HUDEP-2 (cell line): ENCODE data around the gene KCNG4.
"Not testable (repeated sequence)": the region's sequence is repeated elsewhere in the genome, so short reads cannot be mapped to it uniquely, and the experiment has no call there.

Experiments
- DNase-seq, 76 experiments: peaks; one replicate each; lab custom pipeline; 2025; ENCODE audit not compliant: unreplicated experiment in 76 of 76; lab: John Stamatoyannopoulos, UW

Gene KCNG4

DNA sequence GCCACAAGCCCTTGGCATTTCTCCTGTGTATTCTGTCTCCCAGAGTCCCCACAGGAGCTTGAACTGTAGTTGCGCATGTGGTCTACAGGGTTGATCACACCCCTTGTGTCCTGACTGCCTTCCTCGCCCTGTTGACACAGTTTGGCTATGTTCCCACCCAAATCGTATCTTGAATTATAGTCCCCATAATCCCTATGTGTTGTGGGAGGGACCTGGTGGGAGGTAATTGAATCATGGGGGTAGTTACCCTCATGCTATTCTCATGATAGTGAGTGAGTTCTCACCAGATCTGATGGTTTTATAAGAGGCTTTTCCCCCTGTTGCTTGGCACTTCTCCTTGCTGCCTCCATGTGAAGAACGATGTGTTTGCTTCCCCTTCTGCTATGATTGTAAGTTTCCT, 27.7 kb downstream of the KCNG4 start:
- no peak for DNase-seq

DNA sequence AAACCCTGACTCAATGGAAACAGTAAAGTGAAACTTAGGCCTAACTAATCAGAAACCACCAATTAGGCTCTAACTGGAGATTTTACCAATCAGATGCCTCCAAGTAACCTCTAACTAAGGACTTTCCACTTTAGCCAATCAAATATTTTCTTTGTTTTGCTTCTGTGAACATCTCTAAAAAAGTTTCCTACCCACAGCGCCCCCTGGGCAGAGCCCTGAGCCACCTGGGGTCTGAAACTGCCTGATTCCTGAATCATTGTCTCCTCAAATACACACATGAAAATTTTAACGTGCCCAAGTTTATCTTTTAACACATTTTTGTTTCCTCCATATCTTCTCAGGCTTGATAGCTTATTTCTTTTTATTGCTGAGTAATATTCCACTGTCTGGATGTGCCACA, 29.8 kb downstream of the KCNG4 start:
- DNase-seq: peak in 2 of 76 experiments; percentile 11 to 18

GRCh38 chr16:84207879-84208278, 31.9 kb downstream of the KCNG4 start:
- no peak for DNase-seq

- no peak for DNase-seq
These were observed 32.6 kb downstream of the KCNG4 start for GRCh38 chr16:84207251-84207650.

DNA sequence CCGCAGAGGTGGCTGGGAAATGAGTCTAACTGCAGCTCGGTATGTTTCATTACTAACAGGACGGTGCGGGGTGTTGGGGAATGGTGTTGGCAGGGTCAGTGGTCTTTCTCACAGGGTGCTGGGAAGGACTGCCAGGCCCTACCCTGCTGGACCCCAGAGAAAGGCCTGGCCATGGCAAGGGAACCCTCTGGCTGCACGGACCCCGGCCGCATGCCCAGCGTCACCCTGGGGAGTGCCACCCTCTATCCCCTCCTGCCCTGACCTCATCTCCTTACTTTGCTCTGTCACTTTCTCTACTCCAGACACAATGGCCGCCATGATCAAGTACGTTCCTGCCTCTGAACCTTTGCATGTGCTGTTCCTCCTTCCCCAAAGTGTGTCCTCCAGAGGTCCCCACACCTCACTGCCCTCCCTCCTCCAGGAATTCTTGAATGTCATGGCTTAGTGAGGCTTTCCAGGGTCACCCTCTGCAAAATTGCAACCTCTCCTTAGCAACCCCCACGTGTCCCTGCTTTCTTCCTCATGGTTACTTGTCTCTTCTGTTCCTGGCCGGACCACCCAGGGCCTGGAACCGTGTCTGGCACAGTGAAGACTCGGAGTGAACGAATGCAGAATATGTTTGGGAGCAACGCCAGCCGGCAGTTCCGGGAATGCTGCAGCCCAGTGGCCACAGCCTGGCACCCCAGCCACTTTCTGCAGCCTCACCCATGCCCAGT, 33.7 kb downstream of the KCNG4 start:
- no peak for DNase-seq

DNA sequence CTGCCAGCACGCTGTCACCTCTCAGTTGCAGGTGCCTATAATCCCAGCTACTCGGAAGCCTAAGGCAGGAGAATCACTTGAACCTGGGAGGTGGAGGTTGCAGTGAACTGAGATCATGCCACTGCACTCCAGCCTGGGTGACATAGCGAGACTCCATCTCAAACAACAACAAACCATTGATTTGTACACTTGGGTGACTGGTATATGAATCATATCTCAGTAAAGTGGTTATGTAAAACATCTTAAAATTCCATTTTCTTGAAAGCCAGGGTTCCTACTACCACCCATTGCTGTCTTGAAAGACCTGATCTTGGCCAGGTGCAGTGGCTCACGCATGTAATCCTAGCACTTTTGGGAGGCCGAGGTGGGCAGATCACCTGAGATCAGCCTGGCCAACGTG, 34.7 kb downstream of the KCNG4 start:
- not testable (repeated sequence) for DNase-seq

GRCh38 chr16:84204551-84204950, 35.3 kb downstream of the KCNG4 start:
- DNase-seq: not testable (repeated sequence)

- DNase-seq: no peak
These were observed 40.0 kb downstream of the KCNG4 start for GRCh38 chr16:84199861-84200260.

DNA sequence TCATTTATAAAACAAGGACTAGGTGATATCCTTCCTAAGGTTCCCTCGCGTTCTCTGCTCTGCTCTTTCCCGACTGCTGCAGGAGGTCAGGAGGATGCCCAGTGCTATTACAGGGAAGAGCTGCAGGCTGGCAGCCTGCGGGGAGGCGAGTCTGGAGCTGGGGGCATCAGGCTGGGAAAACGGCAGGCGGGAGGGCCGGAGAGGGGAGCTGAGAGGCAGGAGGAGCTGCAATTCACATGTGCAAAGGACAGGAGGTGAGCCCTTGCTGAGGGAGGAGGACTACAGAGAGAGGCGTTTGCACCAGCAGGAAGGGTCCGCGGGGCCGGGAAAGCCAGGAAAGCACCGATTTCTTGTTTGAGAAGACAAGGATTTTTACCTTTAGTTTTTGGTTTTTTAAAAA, 40.7 kb downstream of the KCNG4 start:
- no peak for DNase-seq

DNA sequence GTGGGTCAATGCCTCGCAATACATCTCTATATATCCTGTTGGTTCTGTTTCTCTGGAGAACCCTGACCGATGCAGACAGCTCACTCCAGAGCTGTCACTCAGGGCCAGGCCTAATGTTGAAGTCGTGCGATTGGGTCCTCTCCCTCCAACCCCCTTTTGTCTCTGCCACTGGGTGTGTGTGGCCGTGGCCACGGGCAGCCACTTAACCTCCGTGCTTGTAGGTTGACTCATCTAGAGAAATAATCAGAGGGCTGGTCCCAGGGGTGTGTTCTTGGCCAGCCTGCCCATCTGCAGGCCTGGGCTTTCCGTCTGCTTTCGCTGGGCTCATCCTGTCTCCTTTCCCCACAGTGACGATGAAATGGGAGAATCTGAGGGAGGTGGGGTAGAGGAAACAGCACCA, 41.4 kb downstream of the KCNG4 start:
- DNase-seq: no peak

DNA sequence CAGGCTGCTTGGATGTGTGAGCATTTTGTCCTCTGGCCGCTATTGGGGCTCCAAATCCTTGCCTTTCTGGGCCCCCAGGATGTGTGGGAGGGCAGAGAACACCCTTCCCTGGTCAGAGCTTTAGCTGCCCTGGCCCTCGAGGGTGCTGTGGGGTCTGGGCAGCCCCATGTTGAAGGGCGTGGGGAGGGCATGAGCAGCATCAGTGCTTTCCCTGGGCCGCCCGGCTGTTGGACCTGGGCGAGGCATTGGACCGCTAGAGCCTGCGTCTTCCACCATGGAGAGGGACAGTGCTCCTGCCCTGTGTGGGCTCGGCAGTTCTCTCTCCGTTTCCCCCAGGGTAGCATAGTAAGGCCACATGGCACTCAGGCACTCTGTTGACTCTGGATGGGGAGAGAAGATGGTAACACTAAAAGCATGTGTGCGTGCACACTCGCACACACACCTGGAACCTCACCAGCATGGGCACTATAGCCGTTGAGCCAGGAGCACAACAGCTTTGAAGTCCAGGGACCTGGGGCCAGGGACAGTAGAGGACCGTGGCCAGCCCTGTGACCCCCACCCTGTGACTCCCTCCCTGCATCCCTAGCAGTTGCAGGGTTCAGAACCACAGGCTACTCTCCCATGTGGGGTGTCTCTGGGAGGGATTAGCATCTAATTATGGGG, 42.2 kb downstream of the KCNG4 start:
- no peak for DNase-seq

- no peak for DNase-seq
These were observed 43.0 kb downstream of the KCNG4 start for GRCh38 chr16:84196727-84197394.

DNA sequence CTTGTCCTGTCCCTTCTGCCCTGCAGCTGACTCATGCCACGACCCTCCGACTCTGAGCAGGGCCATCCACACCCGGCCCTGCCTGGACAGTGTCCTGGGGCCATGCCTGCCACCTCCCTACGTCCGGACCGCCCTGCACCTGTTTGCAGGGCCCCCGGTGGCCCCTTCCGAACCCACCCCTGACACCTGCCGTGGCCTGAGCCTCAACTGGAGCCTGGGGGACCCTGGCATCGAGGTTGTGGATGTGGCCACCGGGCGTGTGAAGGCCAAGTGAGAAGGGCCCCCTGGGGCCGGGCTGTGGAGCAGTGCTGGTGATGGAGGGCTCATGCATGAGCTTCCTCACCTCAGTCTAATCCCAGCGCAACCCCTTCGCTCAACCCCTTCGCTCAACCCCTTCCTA, 43.7 kb downstream of the KCNG4 start:
- DNase-seq: no peak

DNA sequence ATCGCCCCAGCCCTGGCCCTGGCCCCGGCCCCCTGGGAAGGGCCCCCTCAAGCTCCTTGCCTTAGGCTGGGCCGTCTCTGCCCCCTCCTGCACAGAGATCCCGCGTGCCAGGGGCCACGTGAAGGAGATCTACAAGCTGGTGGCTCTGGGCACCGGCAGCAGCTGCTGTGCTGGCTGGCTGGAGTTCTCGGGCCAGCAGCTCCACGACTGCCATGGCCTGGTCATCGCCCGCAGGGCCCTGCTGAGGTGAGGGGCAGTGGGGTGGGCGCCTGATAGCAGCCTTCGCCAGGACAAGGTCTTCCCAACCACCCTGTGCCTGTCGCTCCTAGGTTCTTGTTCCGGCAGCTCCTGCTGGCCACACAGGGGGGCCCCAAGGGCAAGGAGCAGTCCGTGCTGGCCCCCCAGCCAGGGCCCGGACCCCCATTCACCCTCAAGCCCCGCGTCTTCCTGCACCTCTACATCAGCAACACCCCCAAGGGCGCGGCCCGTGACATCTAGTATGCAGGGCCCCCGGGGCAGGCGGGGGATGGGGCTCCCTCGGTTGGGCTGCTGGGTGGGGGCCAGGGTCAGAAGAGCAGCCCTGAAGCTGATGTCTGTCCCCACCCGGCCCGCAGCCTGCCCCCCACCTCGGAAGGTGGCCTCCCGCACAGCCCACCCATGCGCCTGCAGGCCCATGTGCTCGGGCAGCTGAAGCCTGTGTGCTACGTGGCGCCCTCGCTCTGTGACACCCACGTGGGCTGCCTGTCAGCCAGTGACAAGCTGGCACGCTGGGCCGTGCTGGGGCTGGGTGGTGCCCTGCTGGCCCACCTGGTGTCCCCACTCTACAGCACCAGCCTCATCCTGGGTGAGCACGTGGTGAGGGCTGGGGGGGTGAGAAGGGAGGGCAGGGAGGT, 44.4 kb downstream of the KCNG4 start:
- DNase-seq: no peak

DNA sequence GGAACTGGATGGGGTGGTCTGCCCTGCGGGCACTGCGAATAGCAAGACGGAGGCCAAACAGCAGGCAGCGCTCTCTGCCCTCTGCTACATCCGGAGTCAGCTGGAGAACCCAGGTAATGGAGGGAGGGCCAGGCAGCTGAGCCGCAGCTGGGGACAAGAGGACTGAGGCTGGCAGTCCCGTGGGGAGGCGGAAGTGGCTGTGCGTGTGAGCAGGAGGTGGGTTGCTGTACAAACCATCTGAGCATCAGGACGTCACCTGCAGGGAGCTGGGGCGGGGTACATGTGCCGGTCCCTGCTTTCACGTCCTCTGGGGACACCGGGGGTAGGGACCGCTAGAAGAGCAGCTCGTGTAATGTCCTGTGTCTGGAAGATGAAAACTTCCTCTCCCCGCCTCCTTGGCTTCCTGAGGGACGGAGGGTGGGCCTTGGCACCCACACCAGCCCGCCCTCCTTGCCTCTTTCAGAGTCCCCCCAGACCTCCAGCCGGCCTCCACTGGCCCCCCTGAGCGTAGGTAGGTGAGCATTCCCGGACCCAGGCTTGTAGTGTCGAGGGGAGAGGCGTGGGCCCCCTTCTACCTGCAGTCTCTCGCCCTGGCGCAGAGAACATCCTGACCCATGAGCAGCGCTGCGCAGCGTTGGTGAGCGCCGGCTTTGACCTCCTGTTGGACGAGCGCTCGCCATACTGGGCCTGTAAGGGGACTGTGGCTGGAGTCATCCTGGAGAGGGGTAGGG, 45.2 kb downstream of the KCNG4 start:
- DNase-seq: no peak

DNA sequence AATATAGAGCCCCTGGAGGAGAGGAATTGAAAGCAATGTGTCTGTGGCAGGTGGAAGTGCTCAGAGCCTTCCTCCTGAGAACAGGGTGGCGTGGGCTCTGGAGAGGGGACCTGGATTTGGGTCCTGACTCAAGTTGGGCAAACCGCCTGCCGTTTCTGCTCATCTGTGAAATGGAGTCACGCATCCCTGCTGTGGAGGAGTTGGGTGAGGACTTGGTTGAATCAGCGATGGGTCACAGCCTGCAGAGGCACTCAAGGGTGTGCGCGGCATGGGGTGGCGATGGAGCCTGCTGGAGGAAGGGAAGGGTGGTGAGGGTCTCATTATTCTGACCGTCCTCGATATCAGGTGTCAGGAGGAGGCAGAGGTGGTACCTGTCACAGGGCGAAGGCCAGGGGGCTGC, 45.8 kb downstream of the KCNG4 start:
- DNase-seq: no peak

- DNase-seq: no peak
These were observed 46.3 kb downstream of the KCNG4 start for GRCh38 chr16:84193480-84193879.

GRCh38 chr16:84191466-84191865, 48.3 kb downstream of the KCNG4 start:
- DNase-seq: no peak

DNA sequence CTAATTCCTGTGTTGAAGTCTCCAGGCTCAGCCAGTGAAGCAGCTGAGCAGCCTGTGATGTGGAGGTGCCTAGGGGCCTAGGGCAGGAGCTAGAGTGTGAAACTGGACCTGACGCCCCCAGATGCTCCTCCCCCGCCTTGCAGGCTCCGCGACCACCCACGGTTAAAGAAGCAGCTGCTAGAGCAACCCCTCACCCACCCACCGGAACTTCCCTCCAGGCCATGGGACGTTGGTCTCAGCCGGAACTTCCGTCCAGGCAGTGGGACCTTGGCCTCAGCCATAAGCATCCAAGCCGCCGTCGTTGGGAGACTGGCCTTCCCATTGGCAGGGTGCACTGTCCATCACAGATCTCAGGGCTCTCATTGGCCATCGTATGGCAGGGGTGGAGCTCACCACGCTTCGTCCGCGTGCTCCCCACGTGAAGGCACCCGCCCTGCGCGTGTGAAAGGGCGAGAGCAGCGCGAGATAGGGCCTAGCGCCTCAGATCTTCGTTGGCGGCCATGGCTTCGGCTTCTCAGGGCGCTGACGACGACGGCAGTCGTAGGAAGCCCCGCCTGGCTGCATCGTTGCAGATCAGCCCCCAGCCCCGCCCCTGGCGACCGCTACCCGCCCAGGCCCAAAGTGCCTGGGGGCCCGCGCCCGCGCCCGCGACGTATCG, 49.0 kb downstream of the KCNG4 start, which contains the start of gene ADAD2:
ADAD2 (plus strand) TSS at position 427 of the 658 bp plus-strand sequence; CDS start at position 501, 74 bp downstream.
- no peak for DNase-seq
